K562 (cell line): ENCODE results near the gene LPIN1. TPM values are rescaled to one million over a fixed set of nuclear protein-coding genes. Genes with fewer than 3 reads are reported as not detected.
A peak's percentile ranks its signal among the peaks of the same experiment; 100 is the strongest.

Source experiments
- polyA plus RNA-seq, 8 experiments: library from polyadenylated mRNA; depleted of rRNA in 4 of 8; stranded (reverse) in 5 of 8; unstranded in 3 of 8; fragments of >200 nt; fragmentation: Nextera tagmentation in 2 of 8; fragmentation: Illumina TruSeq in 1 of 8; extraction: Ambion mirVana in 2 of 8; extraction: Trizol in 1 of 8; gene quantifications; 2 replicates each; pipeline versions ENCODE4 v1.2.1 to v1.2.3, GENCODE V29; 2011 to 2014; ENCODE audit warnings: inconsistent platforms in 1 of 8, missing spikeins in 1 of 8
- total RNA-seq, 7 experiments: library from RNA; depleted of rRNA in 6 of 7; stranded (reverse); fragments of >200 nt in 6 of 7; fragmentation: Illumina TruSeq in 2 of 7; extraction: Trizol in 2 of 7; gene quantifications; 2 replicates each; pipeline versions ENCODE4 v1.2.1 to v1.2.3, GENCODE V29; 2011 to 2021; ENCODE audit warnings: low replicate concordance in 1 of 7
- TF ChIP-seq, protein P1 (sequence below): fragments of 200-600 bp; sonication (generic); IDR thresholded peaks from one replicate; pipeline ENCODE4 v1.6.1; 2012; ENCODE audit warnings: mild to moderate bottlenecking, low read depth, low read length, inconsistent platforms
- TF ChIP-seq, protein P2 (sequence below), 2 experiments: fragments of 450-650 bp; formaldehyde crosslinking in 1 of 2; IDR thresholded peaks; 2 replicates each; pipeline versions ENCODE4 v1.4.0 to v1.6.1; 2014 to 2020; ENCODE audit warnings: mild to moderate bottlenecking in 2 of 2, borderline replicate concordance in 1 of 2, low read depth in 1 of 2

The LPIN1 gene
- total and polyA plus RNA-seq, 9 of the 15 experiments (the other 6 are each of a cell fraction or from before 2014, with no cell fraction given): 9.2 to 84.0 (median 27.8) TPM

DNA sequence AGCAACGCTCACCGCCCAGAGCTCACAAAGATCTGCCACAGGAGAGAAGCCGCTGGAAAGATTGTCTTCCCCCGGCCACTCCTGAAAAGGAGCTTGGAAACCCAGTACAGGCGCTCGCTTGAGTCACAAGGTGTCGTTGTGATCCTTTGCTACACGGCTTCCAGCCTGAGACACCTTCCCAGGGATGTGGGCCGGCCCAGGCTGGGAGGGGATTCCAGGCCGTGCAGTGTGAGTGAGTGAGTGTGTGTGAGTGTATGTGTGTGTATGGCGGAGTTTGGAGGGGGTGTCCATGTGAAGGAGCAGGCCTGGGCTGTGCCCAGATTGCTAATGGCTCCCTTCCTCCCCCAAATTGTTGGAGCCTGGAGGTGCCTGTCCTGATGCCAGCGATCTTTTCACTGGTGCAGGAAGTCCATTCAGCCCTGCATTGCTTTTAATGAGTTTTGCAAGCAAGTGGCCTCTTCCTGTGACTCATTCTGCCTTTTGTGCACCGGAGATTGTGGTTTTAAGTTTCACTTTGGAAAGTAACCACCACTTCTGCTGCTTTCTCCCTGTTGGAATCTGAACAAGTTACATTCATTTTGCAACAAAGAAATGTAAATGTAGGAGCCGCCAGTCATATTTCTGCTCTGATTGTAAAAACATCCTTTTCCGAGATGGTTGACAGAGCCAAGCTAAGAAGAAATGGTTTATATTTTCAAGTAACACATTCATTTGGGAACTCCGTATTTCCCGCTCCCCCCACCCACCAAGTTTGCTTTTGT, 83.7 kb downstream of the LPIN1 start (continued):
- TF ChIP-seq, protein P1, sequence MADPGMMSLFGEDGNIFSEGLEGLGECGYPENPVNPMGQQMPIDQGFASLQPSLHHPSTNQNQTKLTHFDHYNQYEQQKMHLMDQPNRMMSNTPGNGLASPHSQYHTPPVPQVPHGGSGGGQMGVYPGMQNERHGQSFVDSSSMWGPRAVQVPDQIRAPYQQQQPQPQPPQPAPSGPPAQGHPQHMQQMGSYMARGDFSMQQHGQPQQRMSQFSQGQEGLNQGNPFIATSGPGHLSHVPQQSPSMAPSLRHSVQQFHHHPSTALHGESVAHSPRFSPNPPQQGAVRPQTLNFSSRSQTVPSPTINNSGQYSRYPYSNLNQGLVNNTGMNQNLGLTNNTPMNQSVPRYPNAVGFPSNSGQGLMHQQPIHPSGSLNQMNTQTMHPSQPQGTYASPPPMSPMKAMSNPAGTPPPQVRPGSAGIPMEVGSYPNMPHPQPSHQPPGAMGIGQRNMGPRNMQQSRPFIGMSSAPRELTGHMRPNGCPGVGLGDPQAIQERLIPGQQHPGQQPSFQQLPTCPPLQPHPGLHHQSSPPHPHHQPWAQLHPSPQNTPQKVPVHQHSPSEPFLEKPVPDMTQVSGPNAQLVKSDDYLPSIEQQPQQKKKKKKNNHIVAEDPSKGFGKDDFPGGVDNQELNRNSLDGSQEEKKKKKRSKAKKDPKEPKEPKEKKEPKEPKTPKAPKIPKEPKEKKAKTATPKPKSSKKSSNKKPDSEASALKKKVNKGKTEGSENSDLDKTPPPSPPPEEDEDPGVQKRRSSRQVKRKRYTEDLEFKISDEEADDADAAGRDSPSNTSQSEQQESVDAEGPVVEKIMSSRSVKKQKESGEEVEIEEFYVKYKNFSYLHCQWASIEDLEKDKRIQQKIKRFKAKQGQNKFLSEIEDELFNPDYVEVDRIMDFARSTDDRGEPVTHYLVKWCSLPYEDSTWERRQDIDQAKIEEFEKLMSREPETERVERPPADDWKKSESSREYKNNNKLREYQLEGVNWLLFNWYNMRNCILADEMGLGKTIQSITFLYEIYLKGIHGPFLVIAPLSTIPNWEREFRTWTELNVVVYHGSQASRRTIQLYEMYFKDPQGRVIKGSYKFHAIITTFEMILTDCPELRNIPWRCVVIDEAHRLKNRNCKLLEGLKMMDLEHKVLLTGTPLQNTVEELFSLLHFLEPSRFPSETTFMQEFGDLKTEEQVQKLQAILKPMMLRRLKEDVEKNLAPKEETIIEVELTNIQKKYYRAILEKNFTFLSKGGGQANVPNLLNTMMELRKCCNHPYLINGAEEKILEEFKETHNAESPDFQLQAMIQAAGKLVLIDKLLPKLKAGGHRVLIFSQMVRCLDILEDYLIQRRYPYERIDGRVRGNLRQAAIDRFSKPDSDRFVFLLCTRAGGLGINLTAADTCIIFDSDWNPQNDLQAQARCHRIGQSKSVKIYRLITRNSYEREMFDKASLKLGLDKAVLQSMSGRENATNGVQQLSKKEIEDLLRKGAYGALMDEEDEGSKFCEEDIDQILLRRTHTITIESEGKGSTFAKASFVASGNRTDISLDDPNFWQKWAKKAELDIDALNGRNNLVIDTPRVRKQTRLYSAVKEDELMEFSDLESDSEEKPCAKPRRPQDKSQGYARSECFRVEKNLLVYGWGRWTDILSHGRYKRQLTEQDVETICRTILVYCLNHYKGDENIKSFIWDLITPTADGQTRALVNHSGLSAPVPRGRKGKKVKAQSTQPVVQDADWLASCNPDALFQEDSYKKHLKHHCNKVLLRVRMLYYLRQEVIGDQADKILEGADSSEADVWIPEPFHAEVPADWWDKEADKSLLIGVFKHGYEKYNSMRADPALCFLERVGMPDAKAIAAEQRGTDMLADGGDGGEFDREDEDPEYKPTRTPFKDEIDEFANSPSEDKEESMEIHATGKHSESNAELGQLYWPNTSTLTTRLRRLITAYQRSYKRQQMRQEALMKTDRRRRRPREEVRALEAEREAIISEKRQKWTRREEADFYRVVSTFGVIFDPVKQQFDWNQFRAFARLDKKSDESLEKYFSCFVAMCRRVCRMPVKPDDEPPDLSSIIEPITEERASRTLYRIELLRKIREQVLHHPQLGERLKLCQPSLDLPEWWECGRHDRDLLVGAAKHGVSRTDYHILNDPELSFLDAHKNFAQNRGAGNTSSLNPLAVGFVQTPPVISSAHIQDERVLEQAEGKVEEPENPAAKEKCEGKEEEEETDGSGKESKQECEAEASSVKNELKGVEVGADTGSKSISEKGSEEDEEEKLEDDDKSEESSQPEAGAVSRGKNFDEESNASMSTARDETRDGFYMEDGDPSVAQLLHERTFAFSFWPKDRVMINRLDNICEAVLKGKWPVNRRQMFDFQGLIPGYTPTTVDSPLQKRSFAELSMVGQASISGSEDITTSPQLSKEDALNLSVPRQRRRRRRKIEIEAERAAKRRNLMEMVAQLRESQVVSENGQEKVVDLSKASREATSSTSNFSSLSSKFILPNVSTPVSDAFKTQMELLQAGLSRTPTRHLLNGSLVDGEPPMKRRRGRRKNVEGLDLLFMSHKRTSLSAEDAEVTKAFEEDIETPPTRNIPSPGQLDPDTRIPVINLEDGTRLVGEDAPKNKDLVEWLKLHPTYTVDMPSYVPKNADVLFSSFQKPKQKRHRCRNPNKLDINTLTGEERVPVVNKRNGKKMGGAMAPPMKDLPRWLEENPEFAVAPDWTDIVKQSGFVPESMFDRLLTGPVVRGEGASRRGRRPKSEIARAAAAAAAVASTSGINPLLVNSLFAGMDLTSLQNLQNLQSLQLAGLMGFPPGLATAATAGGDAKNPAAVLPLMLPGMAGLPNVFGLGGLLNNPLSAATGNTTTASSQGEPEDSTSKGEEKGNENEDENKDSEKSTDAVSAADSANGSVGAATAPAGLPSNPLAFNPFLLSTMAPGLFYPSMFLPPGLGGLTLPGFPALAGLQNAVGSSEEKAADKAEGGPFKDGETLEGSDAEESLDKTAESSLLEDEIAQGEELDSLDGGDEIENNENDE: no peak
- TF ChIP-seq, protein P2, sequence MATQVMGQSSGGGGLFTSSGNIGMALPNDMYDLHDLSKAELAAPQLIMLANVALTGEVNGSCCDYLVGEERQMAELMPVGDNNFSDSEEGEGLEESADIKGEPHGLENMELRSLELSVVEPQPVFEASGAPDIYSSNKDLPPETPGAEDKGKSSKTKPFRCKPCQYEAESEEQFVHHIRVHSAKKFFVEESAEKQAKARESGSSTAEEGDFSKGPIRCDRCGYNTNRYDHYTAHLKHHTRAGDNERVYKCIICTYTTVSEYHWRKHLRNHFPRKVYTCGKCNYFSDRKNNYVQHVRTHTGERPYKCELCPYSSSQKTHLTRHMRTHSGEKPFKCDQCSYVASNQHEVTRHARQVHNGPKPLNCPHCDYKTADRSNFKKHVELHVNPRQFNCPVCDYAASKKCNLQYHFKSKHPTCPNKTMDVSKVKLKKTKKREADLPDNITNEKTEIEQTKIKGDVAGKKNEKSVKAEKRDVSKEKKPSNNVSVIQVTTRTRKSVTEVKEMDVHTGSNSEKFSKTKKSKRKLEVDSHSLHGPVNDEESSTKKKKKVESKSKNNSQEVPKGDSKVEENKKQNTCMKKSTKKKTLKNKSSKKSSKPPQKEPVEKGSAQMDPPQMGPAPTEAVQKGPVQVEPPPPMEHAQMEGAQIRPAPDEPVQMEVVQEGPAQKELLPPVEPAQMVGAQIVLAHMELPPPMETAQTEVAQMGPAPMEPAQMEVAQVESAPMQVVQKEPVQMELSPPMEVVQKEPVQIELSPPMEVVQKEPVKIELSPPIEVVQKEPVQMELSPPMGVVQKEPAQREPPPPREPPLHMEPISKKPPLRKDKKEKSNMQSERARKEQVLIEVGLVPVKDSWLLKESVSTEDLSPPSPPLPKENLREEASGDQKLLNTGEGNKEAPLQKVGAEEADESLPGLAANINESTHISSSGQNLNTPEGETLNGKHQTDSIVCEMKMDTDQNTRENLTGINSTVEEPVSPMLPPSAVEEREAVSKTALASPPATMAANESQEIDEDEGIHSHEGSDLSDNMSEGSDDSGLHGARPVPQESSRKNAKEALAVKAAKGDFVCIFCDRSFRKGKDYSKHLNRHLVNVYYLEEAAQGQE (IDR thresholded peaks at IDR 0.05; ENCODE audit: borderline replicate concordance): peak; percentile 83
- TF ChIP-seq, protein P2 (CRISPR knock-in tag; IDR thresholded peaks at IDR 0.05; ENCODE audit: low read depth): no peak
